Muscle layer of colon (tissue), 2 donors: ENCODE measurements around the gene DHRS7B.

Experiments
- H3K27ac ChIP-seq: one replicate; pipeline ENCODE4 v1.7.0; 2013; ENCODE audit warnings: low read depth, mild to moderate bottlenecking, low read length, moderate library complexity
- H3K27me3 ChIP-seq, 2 donors: one replicate each; pipeline ENCODE4 v1.7.0; 2013; ENCODE audit warnings: low read length in 2 of 2, mild to moderate bottlenecking in 2 of 2; ENCODE audit not compliant: insufficient read depth in 2 of 2, control insufficient read depth in 1 of 2
- H3K36me3 ChIP-seq: one replicate; pipeline ENCODE4 v1.7.0; 2013; ENCODE audit warnings: mild to moderate bottlenecking, low read length; ENCODE audit not compliant: insufficient read depth
- H3K4me1 ChIP-seq: one replicate; pipeline ENCODE4 v1.7.0; 2013; ENCODE audit warnings: mild to moderate bottlenecking, low read length; ENCODE audit not compliant: insufficient read depth
- H3K4me3 ChIP-seq, 2 donors: one replicate each; pipeline ENCODE4 v1.7.0; 2013; ENCODE audit warnings: low read length in 2 of 2, low read depth in 1 of 2, mild to moderate bottlenecking in 1 of 2, moderate library complexity in 1 of 2
- H3K9ac ChIP-seq: one replicate; pipeline ENCODE4 v1.7.0; 2013; ENCODE audit warnings: low read length
- H3K9me3 ChIP-seq: one replicate; pipeline ENCODE4 v1.7.0; 2013; ENCODE audit warnings: mild to moderate bottlenecking, low read length
- donor health status: abdominal sarcoma.
- donor health status: Adenocarcinoma of cecum.

Gene DHRS7B

DNA sequence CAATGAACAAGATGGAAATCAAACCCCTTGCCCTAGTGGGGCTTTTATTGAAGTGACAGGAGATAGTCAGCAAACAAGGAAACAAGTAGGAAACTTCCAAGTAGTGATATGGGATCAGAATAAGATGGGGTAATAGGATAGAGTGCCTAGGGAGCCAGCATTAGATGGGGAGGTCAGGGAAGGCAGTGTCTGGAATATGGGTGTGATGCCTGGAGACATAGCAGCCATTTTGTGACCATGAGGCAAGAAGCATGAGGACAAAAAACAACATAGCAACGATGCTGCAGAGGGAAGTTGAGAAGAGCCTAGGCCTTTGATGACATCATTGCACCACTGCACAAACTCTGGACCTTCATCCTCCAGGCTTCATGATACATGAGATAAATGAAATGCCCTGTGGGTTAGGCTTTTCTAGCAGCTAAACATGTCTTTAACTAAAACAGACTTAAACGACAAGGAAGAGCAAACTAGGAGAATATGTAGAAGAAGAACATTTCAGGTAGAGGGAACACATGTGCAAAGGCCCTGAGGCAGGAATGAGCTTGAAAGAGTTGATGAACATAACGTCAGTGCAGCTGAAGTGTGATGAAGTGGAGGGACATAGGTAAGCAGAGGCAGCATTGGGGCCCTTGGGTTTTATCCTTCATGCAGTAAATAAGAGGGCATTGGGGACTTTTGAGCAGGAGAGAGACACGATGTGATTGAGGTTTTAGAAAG is 105.4 kb downstream of the DHRS7B start:
- H3K27ac ChIP-seq: no peak overlapping the region
- no peaks in the 10 kb centered on the region for H3K9me3 ChIP-seq
- no peaks in the 10 kb centered on the region for H3K27me3 ChIP-seq
- H3K36me3 ChIP-seq: no peaks in the 10 kb centered on the region
- no peak overlapping the region for H3K4me3 ChIP-seq
- no peak overlapping the region for H3K9ac ChIP-seq
- no peaks in the 10 kb centered on the region for H3K4me1 ChIP-seq

DNA sequence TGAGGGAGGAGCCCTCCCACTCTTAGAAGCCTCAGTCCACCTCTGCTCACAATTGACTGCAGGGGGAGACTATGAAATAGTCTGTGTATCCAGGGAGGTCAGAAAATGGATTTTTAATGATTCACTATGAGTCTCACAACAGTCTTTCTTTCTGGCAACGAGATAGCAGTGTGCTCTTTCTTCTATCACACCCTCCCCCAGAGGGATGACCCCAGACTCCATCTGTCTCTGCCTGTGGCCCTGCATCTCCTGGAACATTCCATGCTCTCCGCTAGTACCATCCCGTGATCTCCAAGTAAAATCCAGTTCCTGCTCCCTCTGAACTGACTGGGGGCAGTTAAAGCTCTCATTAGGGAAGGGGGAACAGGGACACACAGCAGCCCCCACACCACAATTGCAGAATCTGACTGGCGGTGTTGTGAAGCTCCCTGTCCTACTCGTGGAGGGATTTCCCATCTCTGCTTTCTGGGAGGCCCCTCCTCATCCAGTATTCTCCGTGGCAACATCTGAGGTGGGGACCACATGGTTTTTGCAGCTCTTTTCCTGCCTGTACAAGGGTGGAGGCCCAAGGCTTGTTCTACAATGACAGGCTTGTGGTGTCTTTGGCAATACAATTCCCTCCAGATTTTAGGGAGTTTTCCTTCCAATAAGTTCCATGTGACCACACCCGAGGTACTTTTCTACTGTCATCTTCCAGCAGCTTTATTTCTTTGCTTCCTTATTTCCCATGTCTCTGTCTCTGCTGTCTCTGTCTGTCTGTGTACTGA is 107.0 kb downstream of the DHRS7B start:
- Histone ChIP-seq H3K9me3 (no peaks in the 10 kb centered on the region), H3K27ac (no peak overlapping the region)

DNA sequence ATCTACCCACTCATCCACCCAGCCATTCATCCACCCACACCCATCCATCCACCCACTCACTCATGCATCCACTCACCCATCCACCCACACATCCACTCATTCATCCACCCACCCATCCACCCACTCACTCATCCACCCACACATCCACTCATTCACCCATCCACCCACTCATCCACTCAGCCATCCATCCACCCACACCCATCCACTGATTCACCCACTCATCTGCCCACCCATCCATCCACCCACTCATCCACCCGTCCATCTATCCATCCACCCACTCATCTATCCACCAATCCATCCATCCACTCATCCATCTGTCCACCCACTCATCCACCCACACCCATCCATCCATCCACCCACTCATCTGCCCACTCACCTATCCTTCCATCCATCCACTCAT is 109.2 kb downstream of the DHRS7B start:
- Histone ChIP-seq H3K4me3 (no peak overlapping the region), H3K27ac (no peak overlapping the region), H3K4me1 (no peaks in the 10 kb centered on the region), H3K9me3 (no peaks in the 10 kb centered on the region), H3K27me3 (no peaks in the 10 kb centered on the region), H3K9ac (no peak overlapping the region), H3K36me3 (no peaks in the 10 kb centered on the region)

More for the DNA sequence above, 107.0 kb downstream of the DHRS7B start:
- H3K4me1 ChIP-seq: no peaks in the 10 kb centered on the region
- no peaks in the 10 kb centered on the region for H3K27me3 ChIP-seq
- H3K9ac ChIP-seq: no peak overlapping the region
- H3K4me3 ChIP-seq: no peak overlapping the region
- no peaks in the 10 kb centered on the region for H3K36me3 ChIP-seq

DNA sequence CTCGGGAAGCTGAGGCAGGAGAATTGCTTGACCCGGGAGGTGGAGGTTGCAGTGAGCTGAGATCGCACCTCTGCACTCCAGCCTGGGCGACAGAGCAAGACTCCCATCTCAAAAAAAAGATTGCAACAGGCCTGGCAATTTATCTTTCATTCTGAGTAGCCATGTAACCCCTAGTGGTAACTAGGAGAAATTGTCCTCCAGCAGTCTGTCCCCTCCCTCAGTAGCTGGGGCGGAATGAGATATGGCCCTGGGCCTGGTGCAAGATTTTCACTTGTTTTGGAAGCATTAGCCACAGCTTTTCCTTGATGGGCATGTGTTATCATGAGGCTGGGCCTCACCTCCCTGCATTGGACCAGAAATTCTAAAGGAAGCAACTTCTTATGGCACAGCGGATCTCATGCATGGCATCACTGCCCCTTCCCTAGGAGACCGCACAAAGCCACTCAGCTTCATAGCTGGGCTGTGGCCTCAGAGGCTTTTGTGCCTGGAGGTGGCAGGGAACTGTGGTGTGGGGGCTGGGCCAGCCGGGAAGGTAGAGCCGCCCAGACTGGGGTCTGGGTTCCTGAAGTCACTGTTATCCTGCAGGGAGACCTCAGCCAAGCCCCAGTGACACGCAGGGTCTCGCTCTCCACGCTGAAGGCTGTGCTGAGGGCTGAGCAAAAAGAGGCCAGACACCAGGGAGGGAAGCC is 113.1 kb downstream of the DHRS7B start:
- H3K36me3 ChIP-seq: peaks cover 4% of the 10 kb centered on the region
- H3K4me3 ChIP-seq: no peak overlapping the region
- H3K4me1 ChIP-seq: no peaks in the 10 kb centered on the region
- no peaks in the 10 kb centered on the region for H3K27me3 ChIP-seq
- no peak overlapping the region for H3K27ac ChIP-seq
- H3K9me3 ChIP-seq: no peaks in the 10 kb centered on the region
- no peak overlapping the region for H3K9ac ChIP-seq

DNA sequence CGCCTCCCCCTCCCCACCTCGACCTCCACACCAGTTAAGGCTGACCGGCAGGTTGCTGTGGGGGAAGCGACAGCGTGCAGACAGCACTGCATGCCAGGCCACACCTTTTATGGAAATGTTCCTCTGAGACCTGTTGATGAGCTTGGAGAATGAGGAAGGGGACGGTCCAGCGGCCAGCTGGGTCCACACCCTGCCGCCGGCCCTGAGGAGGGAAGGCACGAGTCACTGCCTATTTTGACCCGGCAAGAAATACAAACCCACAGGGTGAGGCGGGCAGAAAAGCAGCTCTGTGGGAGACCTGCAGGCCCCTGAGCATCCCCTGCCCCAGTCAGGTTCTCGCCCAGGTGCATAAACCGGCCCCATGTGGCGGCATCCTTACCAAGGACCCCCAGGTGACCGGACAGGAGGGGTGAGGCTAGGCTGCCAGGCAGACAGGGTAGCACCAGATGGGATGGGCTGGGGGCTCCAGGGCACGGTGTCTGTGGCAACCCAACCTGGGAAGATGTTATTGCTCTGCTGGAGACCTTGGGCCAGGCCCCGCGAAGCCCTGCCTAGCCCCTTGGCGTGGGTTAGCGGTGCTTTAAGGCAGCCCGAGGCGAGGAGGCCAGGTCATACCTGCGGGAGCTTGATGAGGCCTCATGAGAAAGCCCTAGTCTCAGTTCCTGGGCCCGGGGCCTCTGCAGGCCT is 113.7 kb downstream of the DHRS7B start:
- Histone ChIP-seq H3K9me3 (no peaks in the 10 kb centered on the region), H3K27ac (no peak overlapping the region), H3K4me3 (no peak overlapping the region), H3K27me3 (no peaks in the 10 kb centered on the region), H3K4me1 (no peaks in the 10 kb centered on the region), H3K36me3 (peaks cover 4% of the 10 kb centered on the region), H3K9ac (no peak overlapping the region)
